Esophagus (tissue), 2 donors: ENCODE data around the gene HOXD3. TPM values are rescaled to one million over a fixed set of nuclear protein-coding genes. Genes with fewer than 3 reads are reported as not detected.

Experiments
- H3K27ac ChIP-seq, 2 donors: one replicate each; pipeline ENCODE4 v1.5.1; 2013; ENCODE audit warnings: low read depth in 2 of 2, mild to moderate bottlenecking in 2 of 2, inconsistent platforms in 1 of 2, low read length in 1 of 2, moderate library complexity in 1 of 2
- H3K27me3 ChIP-seq, 2 donors: one replicate each; pipeline ENCODE4 v1.6.1; 2013; ENCODE audit warnings: low read length in 2 of 2, control low read depth in 1 of 2, mild to moderate bottlenecking in 1 of 2; ENCODE audit not compliant: insufficient read depth in 2 of 2, control insufficient read depth in 1 of 2
- H3K36me3 ChIP-seq, 2 donors: one replicate each; pipeline ENCODE4 v1.6.1; 2013; ENCODE audit warnings: low read length in 1 of 2; ENCODE audit not compliant: control insufficient read depth in 2 of 2, insufficient read depth in 2 of 2
- H3K4me1 ChIP-seq, 2 donors: one replicate each; pipeline ENCODE4 v1.6.1; 2013; ENCODE audit warnings: low read length in 1 of 2; ENCODE audit not compliant: control insufficient read depth in 2 of 2, insufficient read depth in 2 of 2
- H3K4me3 ChIP-seq, 2 donors: one replicate each; pipeline ENCODE4 v1.5.1; 2013; ENCODE audit warnings: low read length in 2 of 2, mild to moderate bottlenecking in 2 of 2, low read depth in 1 of 2, moderate library complexity in 1 of 2
- H3K9me3 ChIP-seq, 2 donors: one replicate each; pipeline ENCODE4 v1.6.1; 2013; ENCODE audit warnings: mild to moderate bottlenecking in 2 of 2, low read depth in 1 of 2, low read length in 1 of 2, moderate library complexity in 1 of 2; ENCODE audit not compliant: control insufficient read depth in 2 of 2, insufficient read depth in 1 of 2
- WGBS, 2 donors: extraction: QIAGEN DNeasy Blood & Tissue Kit; methylation state at CpG; one replicate each; pipeline ENCODE4 v1.1.7; 2013; 5-methylcytosine and 5-hydroxymethylcytosine counted together
- polyA plus RNA-seq, 2 donors: library from polyadenylated mRNA; stranded (reverse); fragments of 200-250 nt; gene quantifications; one replicate each; pipeline ENCODE4 v1.2.3, GENCODE V29; 2013
- donor health status: healthy with polysubstance abuse.
- donor health status: Bipolar disorder and iron deficiency.

The HOXD3 gene
- polyA plus RNA-seq, 2 donors: 0.35 to 0.77 TPM

- Histone ChIP-seq H3K4me3 (no peak overlapping the region), H3K27ac (no peak overlapping the region), H3K9me3 (peaks cover 0 to 7% of the 10 kb centered on the region in 2 donors), H3K36me3 (no peaks in the 10 kb centered on the region), H3K27me3 (peaks cover 4 to 63% of the 10 kb centered on the region in 2 donors), H3K4me1 (peaks cover 3 to 10% of the 10 kb centered on the region in 2 donors)
- 21 to 26% methylated on average over 6 of the region's 6 CpGs for WGBS, 2 donors
Observed at GRCh38 chr2:176155356-176156044, 1.6 kb upstream of the HOXD3 start.

- Histone ChIP-seq H3K36me3 (no peaks in the 10 kb centered on the region), H3K4me1 (peaks cover 3 to 10% of the 10 kb centered on the region in 2 donors), H3K27ac (no peak overlapping the region), H3K9me3 (peaks cover 0 to 6% of the 10 kb centered on the region in 2 donors), H3K27me3 (peaks cover 3 to 64% of the 10 kb centered on the region in 2 donors), H3K4me3 (no peak overlapping the region)
- WGBS, 2 donors: 25 to 40% methylated on average over 8 of the region's 8 CpGs
Observed at GRCh38 chr2:176156301-176156806, 753 bp upstream of the HOXD3 start.

- Histone ChIP-seq H3K4me3 (peak overlapping the region in 1 of 2 donors; percentile 13), H3K4me1 (peaks cover 3 to 9% of the 10 kb centered on the region in 2 donors), H3K27me3 (peaks cover 8 to 65% of the 10 kb centered on the region in 2 donors), H3K27ac (no peak overlapping the region), H3K36me3 (no peaks in the 10 kb centered on the region), H3K9me3 (peaks cover 0 to 6% of the 10 kb centered on the region in 2 donors)
- 16 to 23% methylated on average over 43 of the region's 43 CpGs for WGBS, 2 donors
Observed at GRCh38 chr2:176157499-176158185, 535 bp downstream of the HOXD3 start.

GRCh38 chr2:176158186-176158591 lies 1.1 kb downstream of the HOXD3 start:
- Histone ChIP-seq H3K9me3 (peaks cover 0 to 6% of the 10 kb centered on the region in 2 donors), H3K4me3 (no peak overlapping the region), H3K27me3 (peaks cover 8 to 65% of the 10 kb centered on the region in 2 donors), H3K27ac (no peak overlapping the region), H3K4me1 (peaks cover 3 to 9% of the 10 kb centered on the region in 2 donors), H3K36me3 (no peaks in the 10 kb centered on the region)
- WGBS, 2 donors: 18 to 20% methylated on average over 22 of the region's 22 CpGs

- Histone ChIP-seq H3K27me3 (peaks cover 12 to 70% of the 10 kb centered on the region in 2 donors), H3K4me1 (peaks cover 3 to 9% of the 10 kb centered on the region in 2 donors), H3K27ac (no peak overlapping the region), H3K36me3 (no peaks in the 10 kb centered on the region), H3K4me3 (no peak overlapping the region), H3K9me3 (peaks cover 0 to 6% of the 10 kb centered on the region in 2 donors)
- 17 to 19% methylated on average over 39 of the region's 39 CpGs for WGBS, 2 donors
Observed at GRCh38 chr2:176158855-176159662, 2.0 kb downstream of the HOXD3 start.

- Histone ChIP-seq H3K4me1 (peaks cover 3 to 9% of the 10 kb centered on the region in 2 donors), H3K27ac (no peak overlapping the region), H3K36me3 (no peaks in the 10 kb centered on the region), H3K9me3 (peaks cover 0 to 11% of the 10 kb centered on the region in 2 donors), H3K4me3 (no peak overlapping the region), H3K27me3 (peaks cover 17 to 77% of the 10 kb centered on the region in 2 donors)
- WGBS, 2 donors: 11 to 16% methylated on average over 44 of the region's 44 CpGs
Observed at GRCh38 chr2:176159663-176160250, 2.6 kb downstream of the HOXD3 start.

- peaks cover 5 to 12% of the 10 kb centered on the region in 2 donors for H3K4me1 ChIP-seq
- peaks cover 0 to 12% of the 10 kb centered on the region in 2 donors for H3K9me3 ChIP-seq
- H3K27me3 ChIP-seq: peaks cover 17 to 84% of the 10 kb centered on the region in 2 donors
- WGBS, 2 donors: 12 to 20% methylated on average over 50 of the region's 50 CpGs
- no peak overlapping the region for H3K4me3 ChIP-seq
- no peak overlapping the region for H3K27ac ChIP-seq
- H3K36me3 ChIP-seq: no peaks in the 10 kb centered on the region
Observed at GRCh38 chr2:176160251-176160985, 3.3 kb downstream of the HOXD3 start.

- Histone ChIP-seq H3K36me3 (no peaks in the 10 kb centered on the region), H3K27ac (no peak overlapping the region), H3K4me3 (no peak overlapping the region), H3K9me3 (peaks cover 0 to 13% of the 10 kb centered on the region in 2 donors), H3K4me1 (peaks cover 5 to 12% of the 10 kb centered on the region in 2 donors), H3K27me3 (peaks cover 17 to 87% of the 10 kb centered on the region in 2 donors)
- 19 to 26% methylated on average over 22 of the region's 22 CpGs for WGBS, 2 donors
Observed at GRCh38 chr2:176160986-176161824, 4.1 kb downstream of the HOXD3 start.
